Activated effector memory CD4-positive, alpha-beta T cell treated with anti-CD3 and anti-CD28 coated beads, Interleukin-2, amount 50 U/mL, for 16 hours (primary cell): ENCODE results near the gene NCBP3.
"Not testable (repeated sequence)": the region's sequence is repeated elsewhere in the genome, so short reads cannot be mapped to it uniquely, and the experiment has no call there.

Experiments used
- DNase-seq: peaks from one replicate; pipeline ENCODE4 v3.0.0-alpha.2; 2020

Gene NCBP3

DNA sequence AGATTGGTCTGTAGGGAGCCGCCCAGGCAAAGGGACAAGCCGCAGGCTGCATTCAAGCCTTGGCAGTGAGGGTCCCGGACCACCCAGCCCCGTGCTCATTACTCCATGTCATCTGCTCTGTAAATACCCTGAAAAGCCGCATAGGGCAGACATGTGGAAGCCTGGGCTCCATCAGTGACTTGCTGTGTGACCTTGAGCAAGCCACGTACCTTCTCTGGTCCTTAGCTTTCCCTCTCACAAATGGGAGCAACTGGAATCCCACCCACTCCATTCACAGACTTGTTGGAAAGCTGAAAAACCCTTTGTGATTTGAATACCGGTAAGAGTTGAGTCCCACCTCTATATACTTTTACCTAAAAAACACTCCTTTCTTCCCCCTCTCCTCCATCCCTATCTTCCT lies 34.9 kb upstream of the NCBP3 start:
- DNase-seq = no peak

DNA sequence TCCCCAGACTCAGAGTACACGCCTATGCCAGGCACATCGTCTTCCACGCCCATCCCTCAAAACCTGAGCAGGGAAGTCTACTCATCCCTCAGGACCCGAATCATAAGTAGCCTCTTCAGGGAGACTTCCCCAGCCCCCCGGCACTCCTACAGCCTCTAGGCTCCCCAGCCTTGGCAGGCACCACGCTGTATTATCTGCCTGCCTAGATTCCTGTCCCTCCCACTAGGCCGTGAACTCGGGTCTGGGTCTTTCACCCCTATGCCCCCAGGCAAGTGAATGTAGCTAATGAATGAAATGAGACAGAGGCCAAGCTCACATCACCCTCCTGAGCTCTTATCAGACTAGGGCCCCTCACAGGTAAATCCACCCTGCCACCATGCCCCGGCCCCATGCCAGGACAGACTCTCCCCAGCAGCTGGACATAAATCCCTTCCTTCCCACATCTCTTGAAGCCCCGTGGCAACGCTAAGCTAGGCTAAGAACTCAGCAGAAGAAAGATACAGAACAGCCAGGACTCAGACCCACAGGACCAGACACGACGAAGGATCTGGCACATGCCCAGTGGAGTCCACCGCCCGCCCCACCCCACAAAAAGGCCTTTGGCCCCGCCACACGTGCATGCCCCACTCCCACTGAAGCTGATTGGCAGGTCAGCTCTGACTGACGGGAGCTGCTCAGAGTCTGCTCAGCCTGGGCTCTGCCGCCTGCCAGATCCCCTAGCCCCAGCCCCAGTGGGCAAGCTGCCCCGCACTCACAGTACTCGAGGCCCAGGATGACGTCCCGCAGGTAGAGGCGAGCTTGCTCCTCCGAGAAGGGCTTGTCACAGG lies 33.8 kb upstream of the NCBP3 start:
- DNase-seq = no peak

DNA sequence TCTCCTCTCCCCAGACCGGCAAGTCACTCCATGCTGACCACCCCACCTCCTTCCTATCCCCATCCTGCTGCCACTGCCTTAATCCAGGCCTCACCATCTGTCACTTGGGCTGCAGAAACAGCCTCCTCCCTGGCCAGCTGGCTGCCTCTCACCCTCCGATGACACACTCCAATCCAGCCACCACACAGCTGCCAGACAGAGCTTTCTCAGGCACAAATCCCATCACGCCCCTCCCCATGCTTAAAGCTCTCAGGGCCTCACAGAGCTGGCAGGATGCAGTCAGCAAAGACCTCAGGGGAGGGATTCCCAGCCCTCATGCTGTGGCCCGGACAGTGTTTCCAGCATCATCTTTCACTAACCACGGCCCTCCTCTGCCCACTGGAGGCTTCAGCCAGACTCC lies 33.1 kb upstream of the NCBP3 start:
- no peak for DNase-seq

DNA sequence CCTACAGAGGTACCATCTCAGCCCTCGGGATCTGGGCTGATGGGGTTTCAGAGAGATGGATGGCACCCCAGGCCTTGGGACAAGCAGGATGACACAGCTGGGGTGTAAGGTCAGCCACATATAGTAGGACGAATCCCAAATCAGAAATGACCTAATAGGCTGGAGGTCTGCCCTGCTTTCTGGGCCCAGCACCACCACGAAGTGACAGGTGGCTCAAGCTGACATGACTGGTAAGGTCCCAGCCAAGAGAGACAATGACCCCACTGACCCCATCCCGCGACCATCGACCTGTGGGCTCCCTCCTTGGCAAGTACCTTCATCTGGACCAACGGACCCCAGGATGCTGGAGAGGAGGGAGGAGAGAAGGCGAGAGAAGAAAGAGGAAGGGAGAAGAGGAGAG lies 31.2 kb upstream of the NCBP3 start:
- DNase-seq = no peak

- no peak for DNase-seq
Observed at GRCh38 chr17:3875317-3875716, 29.3 kb upstream of the NCBP3 start.

DNA sequence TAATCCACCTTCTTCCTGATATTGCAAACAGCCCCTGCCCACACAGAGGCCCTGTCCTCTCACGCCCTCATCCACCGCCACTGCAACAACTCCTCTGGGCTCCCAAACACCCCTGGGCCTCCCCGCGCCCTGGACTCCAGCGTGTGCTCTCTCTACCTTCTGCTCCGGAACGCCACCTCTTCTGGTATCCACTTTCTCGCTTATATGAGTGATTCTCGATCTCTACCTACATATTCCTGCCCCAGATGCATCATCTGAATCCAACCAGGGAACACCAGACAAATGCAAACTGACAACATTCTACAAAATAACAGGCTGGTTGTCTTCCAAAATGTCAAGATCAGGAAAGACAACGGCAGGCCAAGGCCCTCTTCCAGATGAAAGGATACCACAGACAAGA lies 27.8 kb upstream of the NCBP3 start:
- DNase-seq = no peak

- DNase-seq = no peak
Observed at GRCh38 chr17:3870871-3871306, 24.8 kb upstream of the NCBP3 start.

DNA sequence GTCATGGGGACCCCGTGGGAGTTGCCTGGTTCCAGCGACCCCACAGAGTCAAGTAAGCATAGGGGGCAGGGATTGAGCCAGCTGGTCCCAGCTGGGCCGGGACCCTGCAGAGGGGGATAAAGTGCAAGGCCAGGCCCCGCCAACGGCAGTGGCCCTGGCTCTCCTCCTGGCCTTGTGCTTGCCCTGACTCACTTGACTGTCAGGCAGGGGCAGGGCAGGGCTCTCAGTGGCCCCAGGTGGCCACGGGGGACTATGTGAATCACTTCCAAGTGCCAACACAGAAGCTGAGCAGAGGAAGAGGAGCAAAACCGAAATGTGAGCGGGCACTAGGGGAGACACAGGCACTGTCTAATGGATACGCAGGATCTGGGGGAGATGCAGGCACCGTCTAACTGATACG lies 21.6 kb upstream of the NCBP3 start:
- no peak for DNase-seq

- no peak for DNase-seq
Observed at GRCh38 chr17:3867106-3867505, 21.1 kb upstream of the NCBP3 start.

GRCh38 chr17:3866276-3866675 lies 20.2 kb upstream of the NCBP3 start:
- DNase-seq = no peak

DNA sequence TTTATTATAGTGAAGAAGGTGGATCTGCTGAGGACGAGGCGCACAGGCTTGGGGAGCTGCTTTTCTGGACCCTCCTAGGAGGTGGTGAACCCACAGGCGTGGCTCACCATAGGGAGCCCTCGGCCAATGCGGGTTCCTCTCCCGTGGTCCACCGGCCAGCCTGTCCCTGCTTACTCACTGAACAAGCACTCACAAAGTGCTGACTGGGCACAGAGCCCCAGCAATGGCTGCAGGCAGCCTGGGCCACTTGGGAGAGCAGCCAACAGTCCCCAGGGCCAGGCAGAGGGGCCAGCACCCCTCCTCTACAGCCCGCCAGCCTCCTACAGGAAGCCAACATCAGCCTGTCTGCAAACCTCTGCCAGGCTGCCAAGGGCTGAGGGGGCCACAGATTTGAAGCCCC lies 19.1 kb upstream of the NCBP3 start:
- no peak for DNase-seq

DNA sequence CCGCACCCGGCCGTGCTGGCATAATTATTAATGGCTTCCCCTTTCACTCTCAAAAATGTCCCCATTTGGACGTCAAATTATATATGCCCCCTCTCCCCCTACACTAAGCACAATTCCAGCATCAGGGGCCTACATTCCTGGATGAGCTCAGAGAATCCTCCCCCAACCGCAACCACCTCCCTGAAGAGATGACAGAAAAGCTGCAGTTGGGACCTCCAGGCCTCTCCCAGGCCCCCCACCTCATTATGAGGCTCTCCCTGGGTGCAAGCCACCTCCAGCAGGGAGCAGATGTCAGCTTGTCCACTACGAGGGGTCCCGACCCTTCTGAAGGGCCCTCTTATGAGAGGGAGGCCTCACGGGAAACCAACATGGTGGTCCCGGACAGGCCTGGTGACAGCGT lies 18.5 kb upstream of the NCBP3 start:
- DNase-seq = no peak

GRCh38 chr17:3861761-3862681 lies 16.0 kb upstream of the NCBP3 start:
- DNase-seq = no peak

DNA sequence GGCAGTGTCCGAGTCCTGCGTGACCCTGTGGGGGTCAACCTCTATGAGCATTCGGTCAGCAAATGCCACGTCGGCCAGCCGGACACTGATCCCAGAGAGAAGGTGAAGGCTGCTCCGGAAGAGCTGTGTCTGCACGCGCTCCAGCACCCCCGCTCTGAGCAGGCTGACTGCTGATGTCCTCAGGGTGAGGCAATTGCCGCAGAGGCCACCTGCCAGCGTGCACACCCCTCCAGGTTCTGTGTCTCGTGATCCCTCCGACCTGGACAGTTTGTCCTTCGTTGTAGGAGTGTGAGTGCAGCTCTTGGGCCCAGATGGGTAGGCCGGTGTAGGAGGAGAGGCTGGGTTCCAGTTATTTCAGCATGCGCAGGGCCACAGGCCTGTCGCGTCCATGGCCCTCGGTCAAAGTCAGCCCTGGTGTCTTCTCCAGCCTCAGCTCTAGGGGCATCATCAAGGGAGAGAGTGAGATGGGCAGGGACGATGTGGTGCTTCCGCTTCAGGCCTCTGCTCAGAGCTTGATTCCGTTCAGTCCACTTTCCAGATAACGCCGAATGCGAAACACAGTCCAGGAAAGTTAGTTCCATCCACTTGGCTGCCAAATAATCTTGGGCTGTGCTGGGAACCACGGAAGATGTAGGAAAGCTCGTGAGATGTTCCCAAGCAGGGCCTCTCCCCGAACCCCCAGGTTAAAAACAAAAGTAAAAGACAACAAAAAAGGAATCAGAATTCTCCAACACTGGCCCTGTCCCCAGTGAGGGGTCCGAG lies 15.1 kb upstream of the NCBP3 start:
- no peak for DNase-seq

DNA sequence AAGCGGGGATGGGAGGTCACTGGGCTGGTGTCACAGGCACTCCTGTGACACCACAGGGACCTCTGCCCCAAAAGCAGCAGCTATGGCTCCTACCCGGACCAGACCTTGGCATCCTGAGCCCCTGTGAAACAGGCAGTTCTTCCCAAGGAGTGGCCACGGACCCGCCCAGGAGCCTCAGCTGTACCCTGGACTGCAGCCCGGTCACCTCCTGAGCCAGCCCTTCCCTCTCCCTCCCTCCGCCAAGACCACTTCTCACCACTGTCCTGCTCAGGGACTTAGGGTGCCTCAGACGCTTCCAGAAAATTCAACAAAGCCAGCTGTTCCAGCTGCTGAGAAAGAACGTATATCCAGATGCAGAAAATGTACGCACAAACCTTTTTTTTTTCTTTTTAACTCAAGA lies 13.9 kb upstream of the NCBP3 start:
- DNase-seq = no peak

- DNase-seq = no peak
Observed at GRCh38 chr17:3857261-3858105, 11.4 kb upstream of the NCBP3 start.

DNA sequence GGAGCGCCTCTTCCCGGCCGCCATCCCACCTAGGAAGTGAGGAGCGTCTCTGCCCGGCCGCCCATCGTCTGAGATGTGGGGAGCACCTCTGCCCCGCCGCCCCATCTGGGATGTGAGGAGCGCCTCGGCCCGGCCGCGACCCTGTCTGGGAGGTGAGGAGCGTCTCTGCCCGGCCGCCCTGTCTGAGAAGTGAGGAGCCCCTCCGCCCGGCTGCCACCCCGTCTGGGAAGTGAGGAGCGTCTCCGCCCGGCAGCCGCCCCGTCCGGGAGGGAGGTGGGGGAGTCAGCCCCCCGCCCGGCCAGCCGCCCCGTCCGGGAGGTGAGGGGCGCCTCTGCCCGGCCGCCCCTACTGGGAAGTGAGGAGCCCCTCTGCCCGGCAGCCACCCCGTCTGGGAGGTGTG lies 8.2 kb upstream of the NCBP3 start:
- not testable (repeated sequence) for DNase-seq

DNA sequence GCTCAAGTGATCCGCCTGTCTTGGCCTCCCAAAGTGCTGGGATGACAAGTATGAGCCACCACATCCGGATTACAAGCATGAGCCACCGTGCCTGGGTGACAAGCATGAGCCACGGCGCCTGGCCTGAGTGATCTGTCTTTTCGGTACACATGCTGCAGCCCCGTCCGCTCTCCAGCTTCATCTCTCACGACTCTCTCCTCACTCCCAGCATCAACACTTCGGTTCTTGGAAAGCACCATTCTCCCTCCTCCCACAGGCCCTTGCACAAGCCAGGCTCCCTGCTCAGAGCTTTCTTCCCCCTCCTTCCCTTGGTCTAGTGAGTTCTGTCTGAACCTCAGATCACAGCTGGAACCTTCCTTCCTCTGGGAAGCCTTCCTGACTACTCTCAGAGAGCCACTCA lies 6.5 kb upstream of the NCBP3 start:
- DNase-seq = no peak

- DNase-seq = no peak
Observed at GRCh38 chr17:3851461-3852100, 5.5 kb upstream of the NCBP3 start.

- DNase-seq = no peak
Observed at GRCh38 chr17:3848229-3848835, 2.3 kb upstream of the NCBP3 start.

DNA sequence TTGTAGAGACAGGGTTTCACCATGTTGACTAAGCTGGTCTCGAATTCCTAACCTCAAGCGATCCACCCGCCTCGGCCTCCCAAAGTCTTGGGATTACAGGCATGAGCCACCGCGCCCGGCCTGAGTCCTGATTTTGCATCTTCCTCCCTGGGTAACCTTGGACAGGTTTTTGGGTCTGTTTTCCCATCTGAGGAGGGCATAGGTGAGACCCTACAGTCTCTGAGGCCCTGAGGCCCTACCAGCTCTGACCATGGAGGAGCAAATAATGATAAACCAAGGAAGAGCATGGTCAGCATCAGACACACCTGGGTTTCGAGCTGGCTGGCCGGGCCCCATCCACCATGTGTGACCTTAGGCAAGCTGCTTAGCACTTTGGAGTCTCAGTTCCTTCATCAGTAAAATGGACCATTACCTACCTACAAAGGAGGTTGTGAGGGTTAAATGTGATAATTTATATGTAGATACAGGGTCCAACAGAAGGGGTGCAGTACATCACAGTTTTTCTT lies 1.2 kb upstream of the NCBP3 start:
- DNase-seq = no peak
